Central memory CD8-positive, alpha-beta T cell (primary cell): ENCODE measurements around the gene HMCN2.

Experiments
- ATAC-seq: fragments of 150-1000 bp; cut with Tn5 transposase; replicated peaks from 2 replicates; pipeline ENCODE4 v1.10.0; 2022; ENCODE audit warnings: mild to moderate bottlenecking, moderate FRiP score, moderate number of reproducible peaks; ENCODE audit not compliant: poor library complexity, severe bottlenecking; ENCODE audit errors: extremely low read depth
- DNase-seq, 2 donors: peaks; one replicate each; pipeline ENCODE4 v3.0.0; 2021; ENCODE audit warnings: low spot score in 2 of 2
- H3K27ac Mint-ChIP-seq: one replicate; pipeline ENCODE4 v1.8.0; 2022; ENCODE audit warnings: low read depth, mild to moderate bottlenecking, moderate library complexity, mixed read lengths
- H3K27me3 Mint-ChIP-seq: one replicate; pipeline ENCODE4 v1.8.0; 2022; ENCODE audit warnings: mixed read lengths
- H3K36me3 Mint-ChIP-seq: one replicate; pipeline ENCODE4 v1.8.0; 2022; ENCODE audit warnings: mild to moderate bottlenecking, moderate library complexity, mixed read lengths; ENCODE audit not compliant: insufficient read depth
- H3K4me1 Mint-ChIP-seq: one replicate; pipeline ENCODE4 v1.8.0; 2022; ENCODE audit warnings: mixed read lengths
- H3K4me3 Mint-ChIP-seq: one replicate; pipeline ENCODE4 v1.8.0; 2022; ENCODE audit warnings: mild to moderate bottlenecking, moderate library complexity, mixed read lengths
- H3K9me3 Mint-ChIP-seq: one replicate; pipeline ENCODE4 v1.8.0; 2022; ENCODE audit warnings: mixed read lengths

HMCN2 gene

GRCh38 chr9:130327781-130328348 is 62.3 kb downstream of the HMCN2 start:
- Mint-ChIP-seq H3K36me3 (peaks cover 1% of the 10 kb centered on the region), H3K9me3 (no peaks in the 10 kb centered on the region), H3K27me3 (peaks cover 89% of the 10 kb centered on the region), H3K27ac (no peak overlapping the region), H3K4me3 (no peak overlapping the region), H3K4me1 (no peaks in the 10 kb centered on the region)
- DNase-seq: no peak
- ATAC-seq: no peak

GRCh38 chr9:130328349-130328801 is 62.8 kb downstream of the HMCN2 start:
- no peak overlapping the region for H3K4me3 Mint-ChIP-seq
- H3K4me1 Mint-ChIP-seq: no peaks in the 10 kb centered on the region
- ATAC-seq (no peak), DNase-seq (no peak)
- H3K9me3 Mint-ChIP-seq: no peaks in the 10 kb centered on the region
- no peak overlapping the region for H3K27ac Mint-ChIP-seq
- peaks cover 89% of the 10 kb centered on the region for H3K27me3 Mint-ChIP-seq
- peaks cover 1% of the 10 kb centered on the region for H3K36me3 Mint-ChIP-seq

- Mint-ChIP-seq H3K27ac (no peak overlapping the region), H3K36me3 (peaks cover 1% of the 10 kb centered on the region), H3K4me3 (no peak overlapping the region), H3K27me3 (peaks cover 89% of the 10 kb centered on the region), H3K4me1 (no peaks in the 10 kb centered on the region), H3K9me3 (no peaks in the 10 kb centered on the region)
- DNase-seq (no peak), ATAC-seq (no peak)
Measured at GRCh38 chr9:130329061-130329460, 63.5 kb downstream of the HMCN2 start.

GRCh38 chr9:130330202-130330862 is 64.8 kb downstream of the HMCN2 start:
- H3K27me3 Mint-ChIP-seq: peaks cover 89% of the 10 kb centered on the region
- H3K36me3 Mint-ChIP-seq: peaks cover 3% of the 10 kb centered on the region
- H3K4me3 Mint-ChIP-seq: no peak overlapping the region
- H3K9me3 Mint-ChIP-seq: no peaks in the 10 kb centered on the region
- H3K27ac Mint-ChIP-seq: no peak overlapping the region
- ATAC-seq (no peak), DNase-seq (no peak)
- no peaks in the 10 kb centered on the region for H3K4me1 Mint-ChIP-seq

GRCh38 chr9:130331061-130331460 is 65.5 kb downstream of the HMCN2 start:
- Mint-ChIP-seq H3K9me3 (no peaks in the 10 kb centered on the region), H3K27me3 (peaks cover 89% of the 10 kb centered on the region), H3K4me3 (no peak overlapping the region), H3K4me1 (no peaks in the 10 kb centered on the region), H3K27ac (no peak overlapping the region), H3K36me3 (peaks cover 3% of the 10 kb centered on the region)
- no peak for ATAC-seq
- DNase-seq: no peak

GRCh38 chr9:130331573-130331972 is 66.0 kb downstream of the HMCN2 start:
- no peak overlapping the region for H3K4me3 Mint-ChIP-seq
- H3K27me3 Mint-ChIP-seq: peaks cover 86% of the 10 kb centered on the region
- H3K4me1 Mint-ChIP-seq: no peaks in the 10 kb centered on the region
- no peak for ATAC-seq
- no peak overlapping the region for H3K27ac Mint-ChIP-seq
- H3K36me3 Mint-ChIP-seq: peaks cover 3% of the 10 kb centered on the region
- H3K9me3 Mint-ChIP-seq: no peaks in the 10 kb centered on the region
- DNase-seq: no peak

GRCh38 chr9:130332384-130332926 is 66.9 kb downstream of the HMCN2 start:
- no peaks in the 10 kb centered on the region for H3K4me1 Mint-ChIP-seq
- H3K27me3 Mint-ChIP-seq: peaks cover 80% of the 10 kb centered on the region
- H3K27ac Mint-ChIP-seq: no peak overlapping the region

GRCh38 chr9:130333041-130333711 is 67.6 kb downstream of the HMCN2 start:
- Mint-ChIP-seq H3K36me3 (peaks cover 3% of the 10 kb centered on the region), H3K9me3 (no peaks in the 10 kb centered on the region), H3K4me1 (no peaks in the 10 kb centered on the region), H3K27ac (no peak overlapping the region), H3K27me3 (peaks cover 77% of the 10 kb centered on the region), H3K4me3 (no peak overlapping the region)
- ATAC-seq (no peak), DNase-seq (no peak)

More at GRCh38 chr9:130332384-130332926, 66.9 kb downstream of the HMCN2 start:
- ATAC-seq (no peak), DNase-seq (no peak)
- Mint-ChIP-seq H3K4me3 (no peak overlapping the region), H3K36me3 (peaks cover 3% of the 10 kb centered on the region), H3K9me3 (no peaks in the 10 kb centered on the region)

GRCh38 chr9:130333712-130334062 is 68.1 kb downstream of the HMCN2 start:
- H3K36me3 Mint-ChIP-seq: peaks cover 3% of the 10 kb centered on the region
- H3K9me3 Mint-ChIP-seq: no peaks in the 10 kb centered on the region
- no peak overlapping the region for H3K4me3 Mint-ChIP-seq
- ATAC-seq: no peak
- no peak for DNase-seq
- H3K4me1 Mint-ChIP-seq: no peaks in the 10 kb centered on the region
- no peak overlapping the region for H3K27ac Mint-ChIP-seq
- H3K27me3 Mint-ChIP-seq: peaks cover 72% of the 10 kb centered on the region

GRCh38 chr9:130334915-130335314 is 69.4 kb downstream of the HMCN2 start:
- ATAC-seq: no peak
- no peaks in the 10 kb centered on the region for H3K4me1 Mint-ChIP-seq
- H3K4me3 Mint-ChIP-seq: no peak overlapping the region
- no peaks in the 10 kb centered on the region for H3K9me3 Mint-ChIP-seq
- H3K36me3 Mint-ChIP-seq: peaks cover 3% of the 10 kb centered on the region
- peaks cover 60% of the 10 kb centered on the region for H3K27me3 Mint-ChIP-seq
- DNase-seq: no peak
- H3K27ac Mint-ChIP-seq: no peak overlapping the region

GRCh38 chr9:130336027-130336610 is 70.6 kb downstream of the HMCN2 start:
- H3K9me3 Mint-ChIP-seq: no peaks in the 10 kb centered on the region
- H3K36me3 Mint-ChIP-seq: peaks cover 2% of the 10 kb centered on the region
- no peak overlapping the region for H3K27ac Mint-ChIP-seq
- no peak overlapping the region for H3K4me3 Mint-ChIP-seq
- ATAC-seq (no peak), DNase-seq (no peak)
- H3K27me3 Mint-ChIP-seq: peaks cover 48% of the 10 kb centered on the region
- H3K4me1 Mint-ChIP-seq: no peaks in the 10 kb centered on the region

GRCh38 chr9:130336885-130337284 is 71.3 kb downstream of the HMCN2 start:
- no peaks in the 10 kb centered on the region for H3K4me1 Mint-ChIP-seq
- peaks cover 2% of the 10 kb centered on the region for H3K36me3 Mint-ChIP-seq
- H3K9me3 Mint-ChIP-seq: no peaks in the 10 kb centered on the region
- ATAC-seq (no peak), DNase-seq (no peak)
- H3K27ac Mint-ChIP-seq: no peak overlapping the region
- peaks cover 44% of the 10 kb centered on the region for H3K27me3 Mint-ChIP-seq
- H3K4me3 Mint-ChIP-seq: no peak overlapping the region
